Stromal cell of bone marrow (primary cell): ENCODE data around the gene TSPAN8.
"Not testable (repeated sequence)": the region's sequence is repeated elsewhere in the genome, so short reads cannot be mapped to it uniquely, and the experiment has no call there.

Experiments
- DNase-seq: peaks from one replicate; pipeline ENCODE4 v3.0.0-alpha.2; 2012; ENCODE audit warnings: low read depth

Gene TSPAN8

GRCh38 chr12:71164166-71164565, 6.4 kb upstream of the TSPAN8 start:
- no peak for DNase-seq

- DNase-seq: no peak
These were observed 5.3 kb upstream of the TSPAN8 start for GRCh38 chr12:71162832-71163763.

GRCh38 chr12:71161591-71161990, 3.8 kb upstream of the TSPAN8 start:
- DNase-seq: no peak

GRCh38 chr12:71160585-71160984, 2.8 kb upstream of the TSPAN8 start:
- no peak for DNase-seq

- no peak for DNase-seq
These were observed 2.1 kb upstream of the TSPAN8 start for GRCh38 chr12:71159878-71160277.

- DNase-seq: no peak
These were observed 1.5 kb upstream of the TSPAN8 start for GRCh38 chr12:71159264-71159663.

- no peak for DNase-seq
These were observed 623 bp upstream of the TSPAN8 start for GRCh38 chr12:71158361-71158882.

- DNase-seq: no peak
These were observed 2.6 kb downstream of the TSPAN8 start for GRCh38 chr12:71155225-71155624.

- DNase-seq: no peak
These were observed 4.9 kb downstream of the TSPAN8 start for GRCh38 chr12:71152851-71153250.

GRCh38 chr12:71150041-71150440, 7.8 kb downstream of the TSPAN8 start:
- DNase-seq: not testable (repeated sequence)

- DNase-seq: no peak
These were observed 13.1 kb downstream of the TSPAN8 start for GRCh38 chr12:71144682-71145081.

GRCh38 chr12:71142956-71143355, 14.8 kb downstream of the TSPAN8 start:
- no peak for DNase-seq

- DNase-seq: no peak
These were observed 15.8 kb downstream of the TSPAN8 start for GRCh38 chr12:71142016-71142415.

- DNase-seq: no peak
These were observed 16.3 kb downstream of the TSPAN8 start for GRCh38 chr12:71141378-71141926.

GRCh38 chr12:71139153-71139735, 18.6 kb downstream of the TSPAN8 start:
- DNase-seq: no peak

- DNase-seq: no peak
These were observed 19.8 kb downstream of the TSPAN8 start for GRCh38 chr12:71138011-71138410.

GRCh38 chr12:71135812-71136176, 22.0 kb downstream of the TSPAN8 start:
- no peak for DNase-seq

- DNase-seq: no peak
These were observed 22.6 kb downstream of the TSPAN8 start for GRCh38 chr12:71135077-71135811.

GRCh38 chr12:71134405-71134804, 23.4 kb downstream of the TSPAN8 start:
- DNase-seq: no peak

GRCh38 chr12:71130521-71131069, 27.2 kb downstream of the TSPAN8 start:
- DNase-seq: no peak

GRCh38 chr12:71129364-71129763, 28.4 kb downstream of the TSPAN8 start:
- DNase-seq: no peak

- DNase-seq: no peak
These were observed 29.5 kb downstream of the TSPAN8 start for GRCh38 chr12:71128191-71128788.
